ENCODE data around the gene PIAS1. TPM values are rescaled to one million over a fixed set of nuclear protein-coding genes. Genes with fewer than 3 reads are reported as not detected.
A peak's percentile ranks its signal among the peaks of the same experiment; 100 is the strongest.

Gene PIAS1
- total and polyA plus RNA-seq, 3 donors from 2014 or later, result 57.2 to 87.6 (median 60.5) TPM

DNA sequence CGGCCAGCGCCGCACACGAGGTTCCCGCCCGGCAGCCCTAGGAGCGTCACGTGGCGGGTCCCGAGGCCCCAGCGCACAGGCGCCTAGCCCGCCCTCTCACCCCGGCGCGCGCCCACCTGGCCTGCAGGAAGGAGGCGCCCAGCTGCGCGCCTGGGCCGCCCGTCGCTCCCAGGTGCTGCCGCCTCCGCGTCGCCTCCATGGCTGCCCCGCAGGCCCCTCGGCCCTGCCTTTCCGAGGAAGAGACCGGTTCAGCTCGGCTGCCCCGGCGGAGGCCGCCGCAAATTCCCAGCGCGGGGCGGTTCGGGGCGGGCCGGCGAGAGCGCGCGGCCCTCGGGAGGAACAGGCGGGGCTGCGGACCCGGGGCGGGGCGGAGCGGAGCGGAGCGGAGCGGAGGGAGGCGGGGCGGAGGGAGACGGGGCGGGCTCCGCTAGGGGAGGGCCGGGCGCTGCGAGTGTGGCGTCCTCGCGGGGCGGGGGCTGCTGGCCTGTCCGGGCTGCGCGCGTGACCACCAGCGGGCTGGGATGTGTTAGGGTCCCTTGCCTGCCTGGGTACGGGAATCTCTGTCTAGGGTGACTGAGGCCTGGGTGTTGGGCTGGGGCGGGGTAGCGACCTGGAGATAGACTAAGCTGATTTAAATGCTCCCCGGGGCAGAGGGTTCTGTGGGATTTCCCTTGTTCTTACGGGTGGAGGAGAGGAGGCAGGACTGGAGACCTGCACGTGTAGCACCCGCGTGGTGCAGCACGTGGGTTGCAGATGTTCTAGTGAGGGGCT is 175.5 kb downstream of the PIAS1 start, which contains the start of gene CLN6:
Gene CLN6, minus strand, starts transcription at position 343 of the 771 bp plus-strand sequence. Its CDS starts 144 bp downstream, at position 199.
- peak within 1 kb of the TSS; percentile 83 to 85 for H3K4me3 ChIP-seq
- WGBS, 2 donors, result 1 to 2% methylated on average over 9 to 26 of the region's 82 CpGs
- H3K27ac ChIP-seq, result peak within 1 kb of the TSS; percentile 83 to 87
- intact Hi-C loops (cut with DNase I; ENCODE audit: low total_unique reads), result no loop called here
- H3K9me3 ChIP-seq, result no peaks in the 10 kb centered on the region
- peaks cover 18% of the 10 kb centered on the region for H3K4me1 ChIP-seq
- H3K27me3 ChIP-seq, result no peaks in the 10 kb centered on the region
- DNase-seq, result peak; percentile 87
- TF ChIP-seq POLR2A (IDR thresholded peaks at IDR 0.05), result no peak
- TF ChIP-seq, protein P1, sequence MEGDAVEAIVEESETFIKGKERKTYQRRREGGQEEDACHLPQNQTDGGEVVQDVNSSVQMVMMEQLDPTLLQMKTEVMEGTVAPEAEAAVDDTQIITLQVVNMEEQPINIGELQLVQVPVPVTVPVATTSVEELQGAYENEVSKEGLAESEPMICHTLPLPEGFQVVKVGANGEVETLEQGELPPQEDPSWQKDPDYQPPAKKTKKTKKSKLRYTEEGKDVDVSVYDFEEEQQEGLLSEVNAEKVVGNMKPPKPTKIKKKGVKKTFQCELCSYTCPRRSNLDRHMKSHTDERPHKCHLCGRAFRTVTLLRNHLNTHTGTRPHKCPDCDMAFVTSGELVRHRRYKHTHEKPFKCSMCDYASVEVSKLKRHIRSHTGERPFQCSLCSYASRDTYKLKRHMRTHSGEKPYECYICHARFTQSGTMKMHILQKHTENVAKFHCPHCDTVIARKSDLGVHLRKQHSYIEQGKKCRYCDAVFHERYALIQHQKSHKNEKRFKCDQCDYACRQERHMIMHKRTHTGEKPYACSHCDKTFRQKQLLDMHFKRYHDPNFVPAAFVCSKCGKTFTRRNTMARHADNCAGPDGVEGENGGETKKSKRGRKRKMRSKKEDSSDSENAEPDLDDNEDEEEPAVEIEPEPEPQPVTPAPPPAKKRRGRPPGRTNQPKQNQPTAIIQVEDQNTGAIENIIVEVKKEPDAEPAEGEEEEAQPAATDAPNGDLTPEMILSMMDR (IDR thresholded peaks at IDR 0.05), result no peak
- no peaks in the 10 kb centered on the region for H3K36me3 ChIP-seq (ENCODE audit: low read depth, missing control alignments)

DNA sequence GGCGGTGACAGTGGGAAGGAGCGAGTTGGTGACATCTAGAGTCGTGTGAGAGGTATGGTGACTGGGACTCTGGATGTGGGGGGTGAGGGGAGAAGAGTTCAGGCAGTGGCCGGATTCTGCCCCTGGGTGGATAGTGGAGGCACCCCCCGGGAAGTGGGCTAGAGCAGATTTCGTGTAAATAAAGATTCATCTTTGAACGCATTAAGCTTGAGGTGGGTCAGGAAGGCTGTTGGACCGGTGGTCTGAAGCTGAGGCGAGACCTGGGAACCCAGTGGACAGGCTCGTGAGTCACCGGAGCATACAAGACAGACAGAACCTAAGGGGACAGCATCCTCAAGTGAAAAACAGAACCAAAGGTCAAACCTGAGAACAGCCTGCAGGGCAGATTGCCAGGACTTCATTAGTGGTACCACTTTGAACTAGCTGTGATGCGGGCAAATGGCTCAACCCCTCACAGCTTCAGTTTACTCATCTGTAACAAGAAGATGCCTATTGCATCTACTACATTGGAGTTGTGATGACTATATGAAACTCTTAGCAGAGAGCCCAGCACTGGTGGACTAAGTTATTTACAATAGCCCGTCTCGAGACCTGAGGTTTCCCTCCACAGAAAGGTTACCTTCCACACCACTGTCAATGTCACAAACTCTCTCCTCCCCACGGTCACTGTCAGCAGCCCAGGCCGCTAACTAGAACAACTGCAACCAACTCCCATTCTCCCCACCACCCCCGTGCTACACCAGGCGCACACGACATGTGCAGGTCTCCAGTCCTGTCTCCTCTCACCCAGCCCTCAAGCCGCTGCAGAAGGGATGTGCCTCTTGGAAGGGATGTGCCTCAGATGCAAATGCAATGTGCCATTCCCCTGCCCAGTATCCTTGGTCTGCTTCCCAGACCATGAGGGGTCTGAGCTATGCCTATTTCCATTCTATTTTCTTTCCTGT is 176.3 kb downstream of the PIAS1 start:
- no peak for TF ChIP-seq POLR2A (IDR thresholded peaks at IDR 0.05)
- TF ChIP-seq, protein P1 (IDR thresholded peaks at IDR 0.05), result no peak
- intact Hi-C loops (cut with DNase I; ENCODE audit: low total_unique reads), result no loop called here
- DNase-seq, result peak; percentile 36
- Histone ChIP-seq H3K4me1 (peaks cover 18% of the 10 kb centered on the region), H3K27me3 (no peaks in the 10 kb centered on the region), H3K9me3 (no peaks in the 10 kb centered on the region), H3K4me3 (peak overlapping the region; percentile 83 to 85), H3K36me3 (ENCODE audit: low read depth, missing control alignments) (no peaks in the 10 kb centered on the region), H3K27ac (peak overlapping the region; percentile 67 to 87)
- WGBS, 2 donors, result 49 to 53% methylated on average over 16 to 20 of the region's 20 CpGs

GRCh38 chr15:68231102-68231818 is 177.1 kb downstream of the PIAS1 start:
- no peaks in the 10 kb centered on the region for H3K36me3 ChIP-seq (ENCODE audit: low read depth, missing control alignments)
- H3K4me1 ChIP-seq, result peaks cover 18% of the 10 kb centered on the region
- H3K27ac ChIP-seq, result no peak overlapping the region
- H3K4me3 ChIP-seq, result no peak overlapping the region
- no peak for DNase-seq
- WGBS, 2 donors, result 78 to 79% methylated on average over 8 to 9 of the region's 9 CpGs
- TF ChIP-seq POLR2A (IDR thresholded peaks at IDR 0.05), result no peak
- TF ChIP-seq, protein P1 (IDR thresholded peaks at IDR 0.05), result no peak
- intact Hi-C loops (cut with DNase I; ENCODE audit: low total_unique reads), result no loop called here
- no peaks in the 10 kb centered on the region for H3K9me3 ChIP-seq
- no peaks in the 10 kb centered on the region for H3K27me3 ChIP-seq

GRCh38 chr15:68232449-68232848 is 178.3 kb downstream of the PIAS1 start:
- WGBS, 2 donors, result 84 to 91% methylated on average over 6 of the region's 6 CpGs
- no peaks in the 10 kb centered on the region for H3K9me3 ChIP-seq
- TF ChIP-seq POLR2A (IDR thresholded peaks at IDR 0.05), result no peak
- TF ChIP-seq, protein P1 (IDR thresholded peaks at IDR 0.05), result no peak
- no peak overlapping the region for H3K27ac ChIP-seq
- H3K27me3 ChIP-seq, result no peaks in the 10 kb centered on the region
- intact Hi-C loops (cut with DNase I; ENCODE audit: low total_unique reads), result no loop called here
- peaks cover 18% of the 10 kb centered on the region for H3K4me1 ChIP-seq
- H3K4me3 ChIP-seq, result no peak overlapping the region
- DNase-seq, result no peak
- no peaks in the 10 kb centered on the region for H3K36me3 ChIP-seq (ENCODE audit: low read depth, missing control alignments)
